Effector memory CD4-positive, alpha-beta T cell (primary cell): ENCODE data around the gene PAIP2.

Experiments
- DNase-seq, 3 donors: peaks; one replicate each; pipeline ENCODE4 v3.0.0-alpha.2; 2020
- H3K27ac ChIP-seq: 2 replicates; pipeline ENCODE4 v1.7.0; 2013; ENCODE audit warnings: mild to moderate bottlenecking, low read length, moderate library complexity; ENCODE audit not compliant: insufficient read depth, poor library complexity, severe bottlenecking
- H3K27me3 ChIP-seq: replicated peaks from 2 replicates; pipeline ENCODE4 v1.7.0; 2013; ENCODE audit warnings: mild to moderate bottlenecking, low read length; ENCODE audit not compliant: insufficient read depth, control insufficient read depth, poor library complexity, severe bottlenecking
- H3K36me3 ChIP-seq: 2 replicates; pipeline ENCODE4 v1.7.0; 2013; ENCODE audit warnings: mild to moderate bottlenecking, low read length, moderate library complexity; ENCODE audit not compliant: control insufficient read depth, insufficient read depth
- H3K4me1 ChIP-seq: 2 replicates; pipeline ENCODE4 v1.7.0; 2013; ENCODE audit warnings: low read length, mild to moderate bottlenecking; ENCODE audit not compliant: control insufficient read depth, insufficient read depth, poor library complexity, severe bottlenecking
- H3K4me3 ChIP-seq: 2 replicates; pipeline ENCODE4 v1.7.0; 2013; ENCODE audit warnings: low read length, low read depth, mild to moderate bottlenecking; ENCODE audit not compliant: insufficient read depth, poor library complexity, severe bottlenecking
- H3K9me3 ChIP-seq: 2 replicates; pipeline ENCODE4 v1.7.0; 2013; ENCODE audit warnings: mild to moderate bottlenecking, low read length, moderate library complexity; ENCODE audit not compliant: control insufficient read depth

PAIP2 gene

DNA sequence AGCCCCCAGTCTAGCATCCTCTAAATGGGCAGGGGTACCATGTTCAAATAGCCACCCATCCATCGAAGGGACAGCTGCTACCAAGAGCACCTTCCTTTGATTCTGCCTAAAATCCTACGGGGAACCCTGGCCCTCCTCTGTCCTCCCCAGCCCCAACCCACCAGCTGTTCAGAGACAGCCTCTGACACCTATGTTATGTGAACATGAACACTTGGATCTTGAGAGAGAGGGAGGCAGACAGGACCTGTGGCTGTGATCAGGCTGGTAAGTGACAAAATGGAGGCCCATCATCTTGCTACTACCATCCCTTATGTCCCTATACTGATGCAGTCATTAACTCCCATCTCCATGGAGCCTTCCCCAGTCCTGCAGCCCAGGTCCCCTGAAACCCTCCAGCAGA lies 33.3 kb downstream of the PAIP2 start:
- H3K27ac ChIP-seq, result no peak overlapping the region
- H3K9me3 ChIP-seq, result no peaks in the 10 kb centered on the region
- no peak overlapping the region for H3K4me3 ChIP-seq
- H3K36me3 ChIP-seq, result peaks cover 8% of the 10 kb centered on the region
- no peak for DNase-seq
- H3K4me1 ChIP-seq, result no peaks in the 10 kb centered on the region
- no peaks in the 10 kb centered on the region for H3K27me3 ChIP-seq

DNA sequence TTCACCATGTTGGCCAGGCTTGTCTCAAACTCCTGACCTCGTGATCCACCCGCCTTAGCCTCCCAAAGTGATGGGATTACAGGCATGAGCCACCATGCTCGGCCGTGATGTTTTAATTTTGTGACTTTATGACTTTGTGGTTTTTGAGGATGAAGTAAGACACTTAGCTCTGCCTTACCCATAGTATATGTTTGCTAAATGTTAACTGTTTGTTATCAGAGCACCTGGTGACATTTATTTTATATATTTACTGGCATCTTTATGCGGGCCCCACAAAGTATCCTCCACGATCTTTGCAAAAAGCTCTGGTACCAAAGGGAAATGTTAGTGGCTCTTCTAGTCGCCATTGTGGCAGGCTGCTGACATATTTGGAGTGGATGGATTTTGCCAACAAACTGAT lies 34.7 kb downstream of the PAIP2 start:
- H3K4me1 ChIP-seq, result no peaks in the 10 kb centered on the region
- H3K4me3 ChIP-seq, result no peak overlapping the region
- H3K27me3 ChIP-seq, result no peaks in the 10 kb centered on the region
- H3K36me3 ChIP-seq, result peaks cover 8% of the 10 kb centered on the region
- no peak overlapping the region for H3K27ac ChIP-seq
- H3K9me3 ChIP-seq, result no peaks in the 10 kb centered on the region
- DNase-seq, result no peak

DNA sequence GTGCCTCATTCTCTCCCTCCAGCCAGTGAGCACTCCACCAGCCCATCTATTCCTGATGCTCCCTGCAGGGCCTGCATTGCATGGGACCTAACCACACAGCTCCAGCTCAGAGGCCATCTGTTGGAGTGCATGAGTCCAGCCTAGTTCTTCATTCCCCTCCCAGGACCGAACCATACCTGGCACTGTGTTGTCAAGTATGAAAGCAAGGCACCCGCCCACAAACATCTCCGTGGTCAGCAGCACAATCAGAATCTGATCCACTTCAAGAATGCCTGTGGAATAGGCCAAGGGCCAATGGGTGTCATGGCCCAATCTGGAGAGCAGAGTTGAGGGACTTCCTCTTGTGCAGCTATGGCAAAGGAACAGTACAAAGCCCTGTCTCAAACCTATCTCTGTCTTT lies 35.6 kb downstream of the PAIP2 start:
- H3K27me3 ChIP-seq, result no peaks in the 10 kb centered on the region
- no peak for DNase-seq
- H3K9me3 ChIP-seq, result no peaks in the 10 kb centered on the region
- H3K4me1 ChIP-seq, result no peaks in the 10 kb centered on the region
- no peak overlapping the region for H3K27ac ChIP-seq
- peaks cover under 1% of the 10 kb centered on the region for H3K36me3 ChIP-seq
- H3K4me3 ChIP-seq, result no peak overlapping the region

DNA sequence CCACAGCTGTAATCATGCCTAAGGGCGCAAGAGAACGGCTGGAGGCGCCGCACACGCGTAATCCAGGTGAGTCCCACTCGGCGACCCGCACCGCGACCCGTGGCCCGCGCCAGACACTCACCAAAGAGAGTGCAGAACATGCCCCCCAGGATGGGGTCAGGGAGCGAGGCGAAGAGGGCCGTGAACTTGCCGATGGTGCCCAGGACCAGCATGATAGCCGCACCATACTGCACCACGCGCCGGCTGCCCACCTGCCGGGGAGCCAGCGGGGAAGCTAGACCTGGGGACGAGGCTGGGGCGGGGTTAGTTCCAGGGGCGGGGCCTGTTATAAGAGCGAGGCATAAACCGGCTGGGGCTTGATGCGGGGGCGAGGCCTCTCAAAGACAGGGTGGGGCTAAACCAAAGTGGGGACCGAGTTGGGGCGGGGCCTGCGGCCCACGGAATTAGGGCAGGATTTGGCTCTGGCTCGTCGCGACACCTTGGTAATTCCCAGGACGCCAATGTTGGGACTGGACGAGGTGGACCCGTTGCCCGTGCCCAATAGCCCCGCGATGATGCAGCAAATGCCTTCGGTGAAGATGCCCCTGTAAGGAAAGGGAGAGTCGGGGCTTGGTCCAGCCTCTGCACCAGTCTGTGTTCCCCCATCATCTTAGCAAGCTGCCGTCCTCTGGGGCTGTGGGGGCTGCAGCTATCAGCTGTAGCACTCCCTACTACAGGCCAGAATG lies 36.6 kb downstream of the PAIP2 start:
- no peaks in the 10 kb centered on the region for H3K27me3 ChIP-seq
- H3K4me1 ChIP-seq, result no peaks in the 10 kb centered on the region
- H3K4me3 ChIP-seq, result no peak overlapping the region
- no peaks in the 10 kb centered on the region for H3K9me3 ChIP-seq
- no peaks in the 10 kb centered on the region for H3K36me3 ChIP-seq
- no peak for DNase-seq
- no peak overlapping the region for H3K27ac ChIP-seq

DNA sequence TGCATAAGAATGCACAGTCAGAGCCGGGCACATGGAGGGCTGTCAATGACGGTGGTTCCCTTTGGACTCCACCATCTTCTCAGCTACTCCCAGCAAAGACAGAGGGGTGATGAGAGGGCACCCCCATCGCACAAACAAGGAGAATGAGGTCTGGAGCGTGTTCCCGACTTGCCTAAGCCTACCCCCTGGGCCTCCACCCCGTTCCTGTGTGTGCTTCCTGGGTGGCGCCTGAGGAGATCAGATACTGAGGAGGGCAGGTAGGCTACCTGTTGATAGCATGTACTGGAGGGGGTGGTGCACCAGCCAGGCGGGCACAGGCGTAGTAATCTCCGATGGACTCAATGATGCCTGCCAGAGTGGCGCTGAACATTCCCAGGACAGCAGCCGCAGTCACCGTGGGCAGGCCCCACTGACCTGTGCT lies 37.3 kb downstream of the PAIP2 start:
- Histone ChIP-seq H3K36me3 (no peaks in the 10 kb centered on the region), H3K4me3 (no peak overlapping the region), H3K27ac (no peak overlapping the region), H3K9me3 (no peaks in the 10 kb centered on the region), H3K4me1 (no peaks in the 10 kb centered on the region), H3K27me3 (no peaks in the 10 kb centered on the region)
- no peak for DNase-seq

DNA sequence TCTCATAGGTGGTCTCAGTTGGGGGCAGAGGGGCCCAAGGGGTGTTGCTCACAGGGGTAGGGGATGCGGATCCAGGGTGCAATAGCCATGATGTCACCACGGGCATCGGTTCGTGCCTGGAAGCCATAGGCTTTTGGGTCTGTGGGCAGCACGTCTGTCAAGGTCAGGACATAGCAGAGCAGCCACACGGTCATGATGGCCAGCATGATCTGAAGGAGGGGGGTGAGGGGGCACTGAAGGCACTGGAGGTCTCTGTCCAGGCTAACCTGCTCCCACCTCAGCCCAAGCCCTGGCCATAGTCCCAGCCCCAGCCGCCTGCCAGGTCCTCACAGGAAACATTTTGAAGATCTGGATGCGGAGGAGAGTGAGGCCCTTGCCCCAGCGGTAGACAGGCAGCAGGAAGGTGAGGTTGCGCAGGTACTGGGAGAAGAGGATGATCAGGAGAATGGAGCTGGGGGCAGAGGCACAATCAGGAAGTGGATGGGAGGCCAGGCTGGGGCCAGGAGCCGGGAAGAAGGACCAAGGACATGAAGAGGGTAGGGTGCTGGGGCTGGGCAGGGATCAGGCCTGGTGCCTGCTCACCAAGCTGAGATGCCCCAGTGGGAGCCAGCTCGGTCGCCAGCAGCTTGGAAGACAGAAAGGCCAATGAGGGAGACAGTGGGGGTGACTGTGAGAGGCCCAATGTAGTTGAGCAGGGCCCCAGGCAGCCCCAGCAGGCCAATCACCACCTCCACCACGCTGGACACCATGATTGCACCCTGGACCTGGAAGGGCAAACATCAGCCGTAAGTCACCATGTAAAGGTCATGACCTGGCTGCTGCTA lies 38.2 kb downstream of the PAIP2 start:
- no peaks in the 10 kb centered on the region for H3K9me3 ChIP-seq
- no peaks in the 10 kb centered on the region for H3K27me3 ChIP-seq
- H3K4me1 ChIP-seq, result peaks cover 6% of the 10 kb centered on the region
- H3K4me3 ChIP-seq, result no peak overlapping the region
- no peaks in the 10 kb centered on the region for H3K36me3 ChIP-seq
- no peak for DNase-seq
- no peak overlapping the region for H3K27ac ChIP-seq

DNA sequence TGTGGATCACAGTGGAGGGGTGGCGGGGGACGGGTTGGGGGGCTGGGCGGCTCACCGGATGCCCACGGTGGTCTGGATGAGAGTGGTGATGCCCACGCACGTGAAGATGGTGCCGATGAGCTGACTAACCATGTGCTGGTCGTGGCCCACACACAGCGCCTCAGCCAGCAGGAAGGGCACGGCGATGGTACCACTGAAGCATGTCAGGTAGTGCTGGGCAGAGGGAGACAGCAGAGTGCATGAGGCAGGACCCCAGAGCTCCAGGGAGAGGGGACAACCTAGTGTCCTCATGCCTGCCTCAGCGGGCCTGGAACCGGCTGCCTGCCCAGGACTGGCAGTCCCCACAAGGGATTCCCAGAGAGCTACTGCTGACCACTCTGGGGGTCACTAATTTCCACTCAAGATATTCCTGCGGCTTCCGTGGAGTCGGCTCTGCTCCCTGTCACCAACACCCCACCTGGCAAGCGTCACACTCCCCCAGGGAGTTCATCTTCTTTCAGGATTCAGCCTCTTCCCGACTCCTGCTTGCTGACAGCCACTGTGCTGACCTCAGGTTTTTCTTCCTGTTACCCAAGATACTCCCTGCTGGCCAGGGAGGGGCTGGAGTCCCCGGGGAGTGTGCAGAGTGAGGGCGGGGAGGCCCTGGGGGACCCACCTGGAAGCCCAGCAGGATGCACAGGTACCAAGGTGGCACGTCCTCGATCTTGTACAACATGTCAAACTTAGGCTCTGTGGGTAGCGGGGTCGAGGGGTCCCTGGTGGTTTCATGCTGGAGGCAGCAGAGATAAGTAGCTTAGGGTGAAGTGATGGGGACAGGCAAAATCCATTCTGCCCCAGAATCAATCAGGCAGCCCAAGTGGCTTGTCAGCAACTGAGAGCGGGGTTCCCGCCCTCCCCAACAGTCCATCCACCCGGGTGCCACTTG lies 40.4 kb downstream of the PAIP2 start:
- Histone ChIP-seq H3K4me3 (no peak overlapping the region), H3K4me1 (peaks cover 7% of the 10 kb centered on the region), H3K27me3 (no peaks in the 10 kb centered on the region), H3K27ac (no peak overlapping the region), H3K36me3 (no peaks in the 10 kb centered on the region), H3K9me3 (no peaks in the 10 kb centered on the region)
- no peak for DNase-seq

DNA sequence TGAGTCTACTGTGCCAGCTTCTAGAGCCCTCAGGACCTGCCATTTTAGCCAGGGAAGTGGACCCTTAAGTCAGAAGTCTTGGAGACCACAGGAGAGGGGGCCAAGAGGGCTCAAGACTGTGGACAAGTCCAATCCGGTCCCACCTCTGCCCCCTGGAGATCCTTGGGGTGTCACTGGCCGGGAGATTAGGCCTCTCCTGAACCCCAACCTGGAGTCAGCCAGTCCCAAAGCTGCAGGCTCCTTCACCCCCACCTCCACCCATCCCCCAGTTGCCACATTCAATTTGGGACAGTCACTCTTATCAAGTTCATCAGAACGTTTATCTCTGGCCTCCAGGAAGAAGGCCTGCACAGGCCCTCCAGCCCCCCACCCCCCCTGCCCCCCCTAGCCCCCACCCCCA lies 41.2 kb downstream of the PAIP2 start:
- Histone ChIP-seq H3K27ac (no peak overlapping the region), H3K9me3 (no peaks in the 10 kb centered on the region), H3K4me3 (no peak overlapping the region), H3K27me3 (no peaks in the 10 kb centered on the region), H3K4me1 (peaks cover 7% of the 10 kb centered on the region), H3K36me3 (no peaks in the 10 kb centered on the region)
- DNase-seq, result no peak

DNA sequence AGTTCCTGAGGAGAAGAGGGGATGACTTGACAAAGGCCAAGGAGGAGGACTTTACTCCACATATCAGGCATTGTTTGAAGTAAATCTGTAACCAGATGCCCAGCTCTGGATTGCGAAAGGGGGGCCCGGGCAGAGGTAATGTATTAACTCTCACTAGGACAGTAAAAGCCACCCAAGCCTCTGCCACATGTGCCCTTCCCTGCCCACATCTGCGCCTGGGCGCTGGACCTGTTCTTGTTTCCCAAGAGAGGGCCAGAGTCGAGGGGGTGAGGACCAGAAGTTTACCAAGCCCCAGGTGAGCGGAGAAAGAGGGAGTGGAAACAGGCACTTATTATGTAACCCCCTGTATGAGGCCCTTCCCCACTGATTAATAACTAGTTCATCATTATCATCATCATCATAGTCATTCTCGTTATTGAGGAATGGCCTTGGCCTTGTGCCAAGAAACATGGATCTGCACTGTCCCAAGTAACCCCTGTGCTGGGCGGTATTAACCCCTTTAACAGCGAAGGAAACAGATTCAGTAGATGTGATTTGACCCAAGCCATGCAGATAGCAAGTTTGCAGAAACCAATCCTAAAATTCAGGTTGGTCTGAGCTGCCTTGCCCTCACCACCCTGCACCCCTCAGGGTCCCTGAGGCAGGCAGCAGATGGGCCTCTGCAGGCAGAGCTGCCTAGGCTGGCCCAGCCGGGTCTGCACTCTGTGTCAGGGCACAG lies 41.8 kb downstream of the PAIP2 start, which contains the start of gene SLC23A1:
Gene SLC23A1, minus strand, starts transcription at position 23 of the 718 bp plus-strand sequence. CDS start 44 bp downstream, outside the sequence.
- Histone ChIP-seq H3K27ac (no peak within 1 kb of the TSS), H3K27me3 (no peaks in the 10 kb centered on the region)

More for the DNA sequence above, 41.8 kb downstream of the PAIP2 start, which contains the start of gene SLC23A1:
- H3K36me3 ChIP-seq, result no peaks in the 10 kb centered on the region
- no peaks in the 10 kb centered on the region for H3K9me3 ChIP-seq
- H3K4me3 ChIP-seq, result no peak within 1 kb of the TSS
- H3K4me1 ChIP-seq, result peaks cover 7% of the 10 kb centered on the region
- no peak for DNase-seq
